Loucy (cell line): ENCODE data around the gene CGB2.

Experiments used
- CTCF ChIP-seq: fragments of 200-600 bp; sonication (generic); conservative IDR thresholded peaks from 2 replicates; pipeline ENCODE4 v1.5.1; 2014; ENCODE audit warnings: mild to moderate bottlenecking, antibody characterized with exemption, low read length
- EZH2phosphoT487 ChIP-seq: fragments of 200-600 bp; IDR thresholded peaks from 2 replicates; pipeline ENCODE4 v1.6.1; 2018; ENCODE audit warnings: antibody characterized with exemption, mild to moderate bottlenecking, moderate library complexity, borderline replicate concordance

- TF ChIP-seq CTCF (no peak), EZH2phosphoT487 (no peak)
These were observed 26.0 kb downstream of the CGB2 start, which contains the start of gene CGB7 for GRCh38 chr19:49057636-49058234.
